ENCODE data around the gene TLR7. TPM values are rescaled to one million over a fixed set of nuclear protein-coding genes. Genes with fewer than 3 reads are reported as not detected.
A peak's percentile ranks its signal among the peaks of the same experiment; 100 is the strongest.

The TLR7 gene
- total RNA-seq, 1 donor from 2014 or later: 7.8 TPM

DNA sequence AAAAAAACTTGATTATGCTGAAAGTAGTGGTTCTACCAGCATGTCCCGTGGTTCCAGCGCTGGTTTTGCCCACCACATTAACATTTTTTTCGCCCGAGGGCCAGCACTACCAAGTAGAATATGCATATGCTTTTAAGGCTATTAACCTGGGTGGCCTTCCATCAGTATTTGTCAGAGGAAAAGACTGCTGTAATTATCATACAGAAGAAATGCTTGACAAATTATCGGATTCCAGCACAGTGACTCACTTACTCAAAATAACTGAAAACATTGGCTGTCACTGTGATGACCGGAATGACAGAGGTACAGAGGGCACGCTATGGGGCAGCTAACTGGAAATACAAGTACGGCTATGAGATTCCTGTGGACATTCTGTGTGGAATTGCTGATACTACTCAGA is 41.1 kb upstream of the TLR7 start:
- no peak for ATAC-seq
- H3K27me3 ChIP-seq (ENCODE audit: low read depth): no peaks in the 10 kb centered on the region
- peaks cover 9% of the 10 kb centered on the region for H3K36me3 ChIP-seq
- H3K4me1 ChIP-seq: no peaks in the 10 kb centered on the region
- H3K4me3 ChIP-seq: no peak overlapping the region
- no peak overlapping the region for H3K27ac ChIP-seq
- TF ChIP-seq, protein P1, sequence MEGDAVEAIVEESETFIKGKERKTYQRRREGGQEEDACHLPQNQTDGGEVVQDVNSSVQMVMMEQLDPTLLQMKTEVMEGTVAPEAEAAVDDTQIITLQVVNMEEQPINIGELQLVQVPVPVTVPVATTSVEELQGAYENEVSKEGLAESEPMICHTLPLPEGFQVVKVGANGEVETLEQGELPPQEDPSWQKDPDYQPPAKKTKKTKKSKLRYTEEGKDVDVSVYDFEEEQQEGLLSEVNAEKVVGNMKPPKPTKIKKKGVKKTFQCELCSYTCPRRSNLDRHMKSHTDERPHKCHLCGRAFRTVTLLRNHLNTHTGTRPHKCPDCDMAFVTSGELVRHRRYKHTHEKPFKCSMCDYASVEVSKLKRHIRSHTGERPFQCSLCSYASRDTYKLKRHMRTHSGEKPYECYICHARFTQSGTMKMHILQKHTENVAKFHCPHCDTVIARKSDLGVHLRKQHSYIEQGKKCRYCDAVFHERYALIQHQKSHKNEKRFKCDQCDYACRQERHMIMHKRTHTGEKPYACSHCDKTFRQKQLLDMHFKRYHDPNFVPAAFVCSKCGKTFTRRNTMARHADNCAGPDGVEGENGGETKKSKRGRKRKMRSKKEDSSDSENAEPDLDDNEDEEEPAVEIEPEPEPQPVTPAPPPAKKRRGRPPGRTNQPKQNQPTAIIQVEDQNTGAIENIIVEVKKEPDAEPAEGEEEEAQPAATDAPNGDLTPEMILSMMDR (IDR thresholded peaks at IDR 0.05): no peak
- DNase-seq: no peak
- intact Hi-C loops (cut with DNase I): no loop called here
- H3K9me3 ChIP-seq: no peaks in the 10 kb centered on the region

DNA sequence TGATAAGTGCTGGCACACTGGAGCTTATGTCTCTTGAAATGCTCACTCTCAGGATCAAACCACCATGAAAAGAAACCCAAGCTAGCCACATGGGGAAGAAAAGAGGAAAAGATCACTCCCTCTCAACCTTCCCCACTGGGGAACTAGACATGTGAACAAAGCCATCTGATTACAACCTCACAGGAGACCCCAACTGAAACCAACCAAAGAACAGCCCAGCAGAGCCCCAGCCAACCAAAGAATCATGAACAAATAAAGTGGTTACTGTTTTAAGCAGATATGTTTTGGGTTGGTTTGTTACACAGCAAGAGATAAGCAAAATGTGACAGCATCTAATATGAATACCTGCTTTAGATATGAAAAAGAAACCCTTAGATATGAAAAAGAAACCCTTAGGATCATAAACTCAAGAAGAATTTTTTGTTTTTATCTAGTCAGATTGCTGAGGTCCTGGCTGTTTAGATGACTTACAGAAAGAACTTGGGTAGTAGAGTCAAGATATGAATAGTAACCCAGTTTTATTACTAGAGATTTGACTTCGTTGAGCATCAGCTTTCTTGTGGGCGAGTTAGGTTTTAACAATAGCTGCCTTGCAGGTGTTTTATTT is 23.7 kb upstream of the TLR7 start:
- TF ChIP-seq, protein P1 (IDR thresholded peaks at IDR 0.05): no peak
- no peaks in the 10 kb centered on the region for H3K36me3 ChIP-seq
- DNase-seq (no peak), ATAC-seq (no peak)
- H3K9me3 ChIP-seq: no peaks in the 10 kb centered on the region
- intact Hi-C loops (cut with DNase I): no loop called here
- no peak overlapping the region for H3K4me3 ChIP-seq
- no peak overlapping the region for H3K27ac ChIP-seq
- no peaks in the 10 kb centered on the region for H3K4me1 ChIP-seq
- H3K27me3 ChIP-seq (ENCODE audit: low read depth): no peaks in the 10 kb centered on the region

DNA sequence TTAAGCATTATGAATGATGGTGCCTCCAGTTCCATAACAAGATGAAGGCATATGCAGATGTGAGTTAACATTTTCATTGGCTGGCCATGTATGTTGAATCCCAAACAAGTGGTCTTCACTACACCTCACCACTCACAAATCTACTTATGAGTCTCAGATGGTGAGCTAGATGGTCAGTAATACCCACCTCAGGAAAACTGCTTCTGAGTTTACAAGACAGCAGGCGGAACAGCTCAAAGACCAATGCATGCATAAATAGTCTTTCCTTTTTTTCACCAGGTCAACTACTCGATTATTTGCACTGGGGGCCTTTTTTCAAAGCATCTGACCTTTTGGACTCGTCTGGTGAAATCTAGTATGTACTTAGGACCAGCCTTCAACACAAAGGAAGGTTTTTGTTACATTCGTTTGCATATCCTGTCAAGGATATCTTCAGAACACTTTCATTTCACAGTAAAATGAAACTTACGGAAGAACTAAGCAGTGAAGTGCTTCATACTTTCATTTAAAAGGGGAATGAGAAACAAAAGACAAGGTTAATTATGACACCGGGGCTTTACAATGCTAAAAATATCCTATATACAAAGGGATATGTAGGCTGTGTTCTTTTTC is 23.1 kb upstream of the TLR7 start:
- TF ChIP-seq, protein P1 (IDR thresholded peaks at IDR 0.05): no peak

DNA sequence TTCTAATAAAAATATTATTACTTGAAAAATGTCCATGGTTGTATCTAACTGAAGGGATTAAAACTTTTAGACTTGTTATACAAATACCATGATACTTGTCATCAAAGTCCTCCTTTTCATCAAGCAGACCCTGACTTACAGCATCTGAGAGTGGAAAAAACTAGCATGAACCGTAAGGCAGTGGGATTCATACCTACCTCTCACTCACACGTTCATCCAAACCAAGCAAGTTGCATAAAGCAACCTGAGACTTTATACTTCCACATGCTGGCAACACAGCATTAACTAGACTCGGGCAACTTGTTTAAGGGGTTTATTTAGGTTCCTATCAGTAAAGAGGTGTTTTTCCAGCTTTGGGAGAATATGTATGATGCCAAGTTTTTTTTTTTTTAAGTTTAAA is 22.6 kb upstream of the TLR7 start:
- DNase-seq (no peak), ATAC-seq (no peak)
- no peak overlapping the region for H3K27ac ChIP-seq
- TF ChIP-seq, protein P1 (IDR thresholded peaks at IDR 0.05): no peak
- intact Hi-C loops (cut with DNase I): no loop called here
- no peaks in the 10 kb centered on the region for H3K27me3 ChIP-seq (ENCODE audit: low read depth)
- H3K9me3 ChIP-seq: no peaks in the 10 kb centered on the region
- H3K36me3 ChIP-seq: no peaks in the 10 kb centered on the region
- H3K4me1 ChIP-seq: no peaks in the 10 kb centered on the region
- H3K4me3 ChIP-seq: no peak overlapping the region

More for the DNA sequence above, 23.1 kb upstream of the TLR7 start:
- no peak for DNase-seq
- Histone ChIP-seq H3K36me3 (no peaks in the 10 kb centered on the region), H3K4me1 (no peaks in the 10 kb centered on the region), H3K27me3 (ENCODE audit: low read depth) (no peaks in the 10 kb centered on the region), H3K27ac (no peak overlapping the region), H3K9me3 (no peaks in the 10 kb centered on the region), H3K4me3 (no peak overlapping the region)
- ATAC-seq: no peak
- intact Hi-C loops (cut with DNase I): no loop called here

DNA sequence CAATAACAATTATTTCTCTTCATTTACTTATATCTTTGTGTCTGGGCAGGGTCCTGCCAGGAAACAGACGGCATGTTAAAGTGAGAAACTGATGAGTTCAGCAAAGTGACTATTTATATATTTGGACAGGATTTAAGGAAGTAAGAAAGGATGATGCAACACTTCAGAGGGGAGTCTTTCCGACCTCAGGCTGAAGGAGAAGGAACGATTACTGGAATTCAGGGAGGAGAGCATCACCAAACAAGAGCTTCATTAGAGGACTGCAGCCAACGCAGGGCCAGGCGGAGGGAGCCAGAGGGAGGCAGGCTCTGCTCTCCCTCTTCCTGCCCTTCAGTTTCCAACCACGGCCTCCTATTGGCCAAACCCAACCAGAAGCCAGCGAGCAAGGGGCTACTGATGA is 1.5 kb upstream of the TLR7 start:
- no peak overlapping the region for H3K27ac ChIP-seq
- no peaks in the 10 kb centered on the region for H3K36me3 ChIP-seq
- TF ChIP-seq, protein P1 (IDR thresholded peaks at IDR 0.05): no peak
- peak; percentile 19 to 39 for ATAC-seq
- H3K9me3 ChIP-seq: no peaks in the 10 kb centered on the region
- intact Hi-C loops (cut with DNase I): no loop called here
- no peak for DNase-seq
- H3K4me1 ChIP-seq: no peaks in the 10 kb centered on the region
- no peak overlapping the region for H3K4me3 ChIP-seq
- no peaks in the 10 kb centered on the region for H3K27me3 ChIP-seq (ENCODE audit: low read depth)
